DMS53 (cell line): Measurements from ENCODE around the gene DOC2A.
"Not testable (repeated sequence)": the region's sequence is repeated elsewhere in the genome, so short reads cannot be mapped to it uniquely, and the experiment has no call there.

Experiments used
- DNase-seq: peaks from one replicate; lab custom pipeline; 2025; lab: John Stamatoyannopoulos, UW

Gene DOC2A

GRCh38 chr16:30010844-30011713, at the start of gene DOC2A:
DOC2A (minus strand) TSS chr16:30011027; CDS start chr16:30010222, 805 bp downstream.
- peak; percentile 59 for DNase-seq

- DNase-seq, result no peak
These were observed 49.5 kb upstream of the DOC2A start for GRCh38 chr16:30060346-30060745.

- peak; percentile 49 for DNase-seq
These were observed 44.2 kb upstream of the DOC2A start for GRCh38 chr16:30054959-30055553.

GRCh38 chr16:30054451-30054850, 43.6 kb upstream of the DOC2A start:
- DNase-seq, result no peak

GRCh38 chr16:30053376-30054015, 42.7 kb upstream of the DOC2A start:
- peak; percentile 33 for DNase-seq

GRCh38 chr16:30052671-30053372, 42.0 kb upstream of the DOC2A start:
- DNase-seq, result peak; percentile 96

- DNase-seq, result no peak
These were observed 40.7 kb upstream of the DOC2A start for GRCh38 chr16:30051518-30051917.

- no peak for DNase-seq
These were observed 39.0 kb upstream of the DOC2A start for GRCh38 chr16:30049871-30050270.

GRCh38 chr16:30046588-30046987, 35.8 kb upstream of the DOC2A start:
- DNase-seq, result no peak

GRCh38 chr16:30046178-30046577, 35.4 kb upstream of the DOC2A start:
- DNase-seq, result peak; percentile 23

- DNase-seq, result peak; percentile 33
These were observed 31.0 kb upstream of the DOC2A start for GRCh38 chr16:30041841-30042240.

GRCh38 chr16:30040690-30041089, 29.9 kb upstream of the DOC2A start:
- DNase-seq, result not testable (repeated sequence)

GRCh38 chr16:30040221-30040620, 29.4 kb upstream of the DOC2A start:
- no peak for DNase-seq

GRCh38 chr16:30033270-30033669, 22.4 kb upstream of the DOC2A start:
- no peak for DNase-seq

- DNase-seq, result peak; percentile 77
These were observed 21.4 kb upstream of the DOC2A start for GRCh38 chr16:30032083-30032819.

- DNase-seq, result no peak
These were observed 20.7 kb upstream of the DOC2A start for GRCh38 chr16:30031477-30031918.

- DNase-seq, result peak; percentile 29
These were observed 20.1 kb upstream of the DOC2A start, which contains the start of gene TLCD3B for GRCh38 chr16:30030841-30031413. TLCD3B (minus strand) TSS chr16:30031271; CDS start chr16:30030527, 744 bp downstream.

- no peak for DNase-seq
These were observed 19.3 kb upstream of the DOC2A start for GRCh38 chr16:30030011-30030685.

- peak; percentile 17 for DNase-seq
These were observed 17.7 kb upstream of the DOC2A start for GRCh38 chr16:30028438-30029076.
